PFSK-1 (cell line): Measurements from ENCODE around the gene PCP2.

Experiments
- REST ChIP-seq, 2 experiments: IDR thresholded peaks; 2 replicates each; pipeline versions ENCODE4 v1.6.1 to v1.8.0; 2011 to 2012; ENCODE audit warnings: low read depth in 2 of 2, low read length in 2 of 2, control low read depth in 1 of 2, inconsistent platforms in 1 of 2, mild to moderate bottlenecking in 1 of 2, moderate library complexity in 1 of 2; ENCODE audit not compliant: insufficient read depth in 1 of 2
- TAF1 ChIP-seq: IDR thresholded peaks from 2 replicates; pipeline ENCODE4 v1.6.1; 2012; ENCODE audit warnings: low read length, control low read depth, borderline replicate concordance; ENCODE audit not compliant: insufficient read depth

GRCh38 chr19:7678971-7679751, 45.6 kb upstream of the PCP2 start:
- no peak for TF ChIP-seq REST (IDR thresholded peaks at IDR 0.05; ENCODE audit: insufficient read depth in 1 of 2, low read depth in 2 of 2, low read length in 2 of 2)
- TF ChIP-seq TAF1, result no peak
